Glutamatergic neuron (in vitro differentiated cells): ENCODE measurements around the gene CLBA1. TPM values are rescaled to one million over a fixed set of nuclear protein-coding genes. Genes with fewer than 3 reads are reported as not detected.

Source experiments
- DNase-seq: peaks from one replicate; pipeline ENCODE4 v3.0.0; 2022
- H3K27ac Mint-ChIP-seq: one replicate; pipeline ENCODE4 v1.8.0; 2020; ENCODE audit warnings: mild to moderate bottlenecking, mixed read lengths, inconsistent platforms; ENCODE audit not compliant: unreplicated experiment
- H3K27me3 Mint-ChIP-seq: one replicate; pipeline ENCODE4 v1.8.0; 2020; ENCODE audit warnings: mild to moderate bottlenecking, moderate library complexity, mixed read lengths, inconsistent platforms; ENCODE audit not compliant: unreplicated experiment
- H3K36me3 Mint-ChIP-seq: one replicate; pipeline ENCODE4 v1.8.0; 2020; ENCODE audit warnings: mild to moderate bottlenecking, mixed read lengths, inconsistent platforms; ENCODE audit not compliant: unreplicated experiment
- H3K4me1 Mint-ChIP-seq: one replicate; pipeline ENCODE4 v1.8.0; 2020; ENCODE audit warnings: mild to moderate bottlenecking, low read depth, mixed read lengths, inconsistent platforms; ENCODE audit not compliant: unreplicated experiment
- H3K4me3 Mint-ChIP-seq: one replicate; pipeline ENCODE4 v1.8.0; 2020; ENCODE audit warnings: mild to moderate bottlenecking, mixed read lengths, inconsistent platforms; ENCODE audit not compliant: unreplicated experiment
- H3K9me3 Mint-ChIP-seq: one replicate; pipeline ENCODE4 v1.8.0; 2020; ENCODE audit warnings: mild to moderate bottlenecking, moderate library complexity, mixed read lengths, inconsistent platforms; ENCODE audit not compliant: unreplicated experiment
- CTCF ChIP-seq: fragments of 200-600 bp; sonication (generic); IDR thresholded peaks from one replicate; pipeline ENCODE4 v1.5.0; 2021; ENCODE audit not compliant: partially characterized antibody, unreplicated experiment
- total RNA-seq: library from RNA; stranded (reverse); fragmentation: NEBNext Ultra II Directional; extraction: Animal tissue kit (Norgen Biotek cat#: 25700); gene quantifications from one replicate; pipeline ENCODE4 v1.2.1, GENCODE V29; 2021; ENCODE audit not compliant: unreplicated experiment

CLBA1 gene
- total RNA-seq, 1 donor from 2014 or later = 5.9 TPM

GRCh38 chr14:105015905-105016304, 30.3 kb downstream of the CLBA1 start:
- Mint-ChIP-seq H3K4me1 (peaks cover 63% of the 10 kb centered on the region), H3K27me3 (peaks cover 12% of the 10 kb centered on the region), H3K4me3 (peak overlapping the region; percentile 52), H3K9me3 (peaks cover 17% of the 10 kb centered on the region), H3K27ac (peak overlapping the region; percentile 69), H3K36me3 (no peaks in the 10 kb centered on the region)
- no peak for DNase-seq
- TF ChIP-seq CTCF = no peak

- DNase-seq = no peak
- peak overlapping the region; percentile 38 for H3K27ac Mint-ChIP-seq
- H3K36me3 Mint-ChIP-seq = no peaks in the 10 kb centered on the region
- no peak for TF ChIP-seq CTCF
- peak overlapping the region; percentile 92 for H3K4me3 Mint-ChIP-seq
- peaks cover 48% of the 10 kb centered on the region for H3K4me1 Mint-ChIP-seq
- H3K9me3 Mint-ChIP-seq = peaks cover 12% of the 10 kb centered on the region
- H3K27me3 Mint-ChIP-seq = peaks cover 15% of the 10 kb centered on the region
Observed at GRCh38 chr14:105018414-105018813, 32.8 kb downstream of the CLBA1 start.

GRCh38 chr14:105019861-105020814, 34.5 kb downstream of the CLBA1 start:
- Mint-ChIP-seq H3K4me1 (peaks cover 31% of the 10 kb centered on the region), H3K27ac (peak overlapping the region; percentile 77), H3K9me3 (peaks cover 7% of the 10 kb centered on the region), H3K4me3 (peak overlapping the region; percentile 92), H3K36me3 (no peaks in the 10 kb centered on the region), H3K27me3 (peaks cover 14% of the 10 kb centered on the region)
- TF ChIP-seq CTCF = no peak
- peak; percentile 72 for DNase-seq

- peaks cover 7% of the 10 kb centered on the region for H3K9me3 Mint-ChIP-seq
- peak within 1 kb of the TSS; percentile 99 for H3K4me3 Mint-ChIP-seq
- peak; percentile 98 for DNase-seq
- H3K36me3 Mint-ChIP-seq = no peaks in the 10 kb centered on the region
- TF ChIP-seq CTCF = no peak
- H3K27me3 Mint-ChIP-seq = peaks cover 12% of the 10 kb centered on the region
- H3K4me1 Mint-ChIP-seq = peaks cover 25% of the 10 kb centered on the region
- H3K27ac Mint-ChIP-seq = peak within 1 kb of the TSS; percentile 93
Observed at GRCh38 chr14:105020815-105021655, 35.4 kb downstream of the CLBA1 start, which contains the start of gene CDCA4. CDCA4 (minus strand) TSS chr14:105021083; CDS start chr14:105011929, 9,154 bp downstream.
